ENCODE results near the gene OLA1.

DNA sequence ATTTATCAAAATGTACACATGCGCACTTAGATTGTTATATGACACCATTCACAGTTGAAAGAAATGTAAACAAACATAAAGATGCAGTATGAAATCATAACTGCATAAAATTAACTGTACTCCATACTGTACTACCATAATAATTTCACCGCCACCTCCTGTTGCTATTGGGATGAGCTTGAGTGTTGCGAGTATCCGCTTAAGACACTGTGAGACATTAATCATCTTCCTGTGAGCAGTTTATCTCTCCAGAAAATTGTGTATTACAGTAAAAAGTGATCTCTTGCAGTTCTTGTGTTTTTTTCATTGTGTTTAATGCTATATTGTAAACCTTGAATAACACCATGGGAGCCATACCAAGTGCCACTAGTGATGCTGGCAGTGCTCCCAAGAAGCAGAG, 46.1 kb downstream of the OLA1 start:
- TF ChIP-seq, protein P1, sequence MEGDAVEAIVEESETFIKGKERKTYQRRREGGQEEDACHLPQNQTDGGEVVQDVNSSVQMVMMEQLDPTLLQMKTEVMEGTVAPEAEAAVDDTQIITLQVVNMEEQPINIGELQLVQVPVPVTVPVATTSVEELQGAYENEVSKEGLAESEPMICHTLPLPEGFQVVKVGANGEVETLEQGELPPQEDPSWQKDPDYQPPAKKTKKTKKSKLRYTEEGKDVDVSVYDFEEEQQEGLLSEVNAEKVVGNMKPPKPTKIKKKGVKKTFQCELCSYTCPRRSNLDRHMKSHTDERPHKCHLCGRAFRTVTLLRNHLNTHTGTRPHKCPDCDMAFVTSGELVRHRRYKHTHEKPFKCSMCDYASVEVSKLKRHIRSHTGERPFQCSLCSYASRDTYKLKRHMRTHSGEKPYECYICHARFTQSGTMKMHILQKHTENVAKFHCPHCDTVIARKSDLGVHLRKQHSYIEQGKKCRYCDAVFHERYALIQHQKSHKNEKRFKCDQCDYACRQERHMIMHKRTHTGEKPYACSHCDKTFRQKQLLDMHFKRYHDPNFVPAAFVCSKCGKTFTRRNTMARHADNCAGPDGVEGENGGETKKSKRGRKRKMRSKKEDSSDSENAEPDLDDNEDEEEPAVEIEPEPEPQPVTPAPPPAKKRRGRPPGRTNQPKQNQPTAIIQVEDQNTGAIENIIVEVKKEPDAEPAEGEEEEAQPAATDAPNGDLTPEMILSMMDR (IDR thresholded peaks at IDR 0.05; ENCODE audit: insufficient read depth, low read length, poor library complexity, severe bottlenecking) = no peak
- TF ChIP-seq EZH2phosphoT487 (conservative IDR thresholded peaks at IDR 0.05; ENCODE audit: low read length) = no peak
